A549 (cell line): ENCODE data around the gene DHX16. TPM values are rescaled to one million over a fixed set of nuclear protein-coding genes. Genes with fewer than 3 reads are reported as not detected.
A peak's percentile ranks its signal among the peaks of the same experiment; 100 is the strongest.

Experiments
- ATAC-seq, 2 experiments: fragments of 200-7000 bp in 1 of 2; fragments of >200 bp in 1 of 2; cut with Nextera tagmentation in 1 of 2; cut with Tn5 transposase in 1 of 2; 3 replicates each; pipeline versions ENCODE4 v1.8.0 to v1.9.1; 2018 to 2020; ENCODE audit warnings: mild to moderate bottlenecking in 1 of 2, moderate library complexity in 1 of 2
- CTCF ChIA-PET: fragments of 300-600 bp; sonication (Branson Sonifier 250); formaldehyde crosslinking; extraction: SDS; loops from one replicate; lab custom pipeline; 2021; ENCODE audit warnings: antibody characterized with exemption, inconsistent platforms; lab: Yijun Ruan, JAX
- POLR2A ChIA-PET: fragments of 350-600 bp; formaldehyde crosslinking; extraction: SDS; loops from one replicate; lab custom pipeline; 2021; ENCODE audit warnings: antibody characterized with exemption, inconsistent platforms; lab: Yijun Ruan, JAX
- DNase-seq, 2 experiments: peaks; one replicate each; pipeline versions ENCODE4 v3.0.0 to v3.0.0-alpha.2; 2011 to 2016; ENCODE audit warnings: low read depth in 1 of 2, low spot score in 1 of 2
- FAIRE-seq: peaks from 2 replicates; lab custom pipeline; 2011; peaks lifted over from hg19 to GRCh38; lab: Jason Lieb, UNC
- H3K27ac ChIP-seq, 2 experiments: fragments of >200 bp; sonication (Bioruptor Twin); formaldehyde crosslinking; 3 replicates each; pipeline ENCODE4 v1.5.1; 2016 to 2017
- H3K4me1 ChIP-seq: fragments of >200 bp; sonication (Bioruptor Twin); formaldehyde crosslinking; 3 replicates; pipeline ENCODE4 v1.6.1; 2016
- H3K4me2 ChIP-seq: fragments of >200 bp; sonication (Bioruptor Twin); formaldehyde crosslinking; 3 replicates; pipeline ENCODE4 v1.6.1; 2016
- H3K4me3 ChIP-seq: fragments of >200 bp; sonication (Bioruptor Twin); formaldehyde crosslinking; 3 replicates; pipeline ENCODE4 v1.5.1; 2016
- H3K9me3 ChIP-seq: fragments of >200 bp; sonication (Bioruptor Twin); formaldehyde crosslinking; 3 replicates; pipeline ENCODE4 v1.6.1; 2016
- EHMT2 ChIP-seq: fragments of 200-600 bp; sonication (generic); IDR thresholded peaks from 2 replicates; pipeline ENCODE4 v1.6.1; 2016; ENCODE audit warnings: antibody characterized with exemption, low read depth, mild to moderate bottlenecking, moderate library complexity
- EP300 ChIP-seq, 2 experiments: fragments of >200 bp; sonication (Bioruptor Twin); formaldehyde crosslinking; IDR thresholded peaks; 2 replicates in 1 of 2; 3 replicates in 1 of 2; pipeline ENCODE4 v1.6.1; 2016 to 2017
- FOSL2 ChIP-seq, 2 experiments: fragments of 450-650 bp in 1 of 2; fragments of >200 bp in 1 of 2; sonication (Bioruptor Twin) in 1 of 2; formaldehyde crosslinking; IDR thresholded peaks; 2 replicates each; pipeline versions ENCODE4 v1.5.0 to v1.6.1; 2016 to 2020; ENCODE audit warnings: mild to moderate bottlenecking in 1 of 2, moderate library complexity in 1 of 2
- HEYL ChIP-seq: fragments of 250-450 bp; sonication (Bioruptor Pico); IDR thresholded peaks from 2 replicates; pipeline ENCODE4 v1.8.0; 2021; ENCODE audit warnings: mild to moderate bottlenecking, moderate library complexity
- HMGXB4 ChIP-seq: fragments of 250-450 bp; sonication (Bioruptor Pico); IDR thresholded peaks from 2 replicates; pipeline ENCODE4 v1.5.0; 2021; ENCODE audit warnings: mild to moderate bottlenecking, moderate library complexity, borderline replicate concordance
- HOXB5 ChIP-seq: fragments of 250-450 bp; sonication (Bioruptor Pico); IDR thresholded peaks from 2 replicates; pipeline ENCODE4 v1.5.0; 2020; ENCODE audit warnings: mild to moderate bottlenecking, moderate library complexity
- JUN ChIP-seq, 2 experiments: fragments of >200 bp; sonication (Bioruptor Twin); formaldehyde crosslinking; IDR thresholded peaks; 2 replicates in 1 of 2; 3 replicates in 1 of 2; pipeline ENCODE4 v1.6.1; 2016 to 2017
- JUNB ChIP-seq: fragments of >200 bp; sonication (Bioruptor Twin); formaldehyde crosslinking; IDR thresholded peaks from 2 replicates; pipeline ENCODE4 v1.6.1; 2016
- MAFK ChIP-seq: fragments of 450-650 bp; IDR thresholded peaks from 2 replicates; pipeline ENCODE4 v1.6.1; 2014; ENCODE audit not compliant: partially characterized antibody
- MAX ChIP-seq: IDR thresholded peaks from 2 replicates; pipeline ENCODE4 v1.6.1; 2012
- NR3C1 ChIP-seq: fragments of >200 bp; sonication (Bioruptor Twin); formaldehyde crosslinking; IDR thresholded peaks from 3 replicates; pipeline ENCODE4 v1.6.1; 2017
- POLR2A ChIP-seq: IDR thresholded peaks from 2 replicates; pipeline ENCODE4 v1.6.1; 2012; ENCODE audit warnings: mild to moderate bottlenecking, low read length
- RAD21 ChIP-seq, 2 experiments: fragments of >200 bp in 1 of 2; sonication (Bioruptor Twin) in 1 of 2; formaldehyde crosslinking in 1 of 2; IDR thresholded peaks in 1 of 2; conservative IDR thresholded peaks in 1 of 2; 2 replicates in 1 of 2; 3 replicates in 1 of 2; pipeline ENCODE4 v1.6.1; 2012 to 2018; ENCODE audit warnings: inconsistent platforms in 1 of 2
- RARB ChIP-seq: fragments of 250-450 bp; sonication (Bioruptor Pico); IDR thresholded peaks from 2 replicates; pipeline ENCODE4 v1.8.0; 2021; ENCODE audit warnings: mild to moderate bottlenecking, moderate library complexity
- RFX5 ChIP-seq: fragments of 450-650 bp; IDR thresholded peaks from 2 replicates; pipeline ENCODE4 v1.7.1; 2014; ENCODE audit warnings: antibody characterized with exemption, mild to moderate bottlenecking, moderate library complexity
- SMC3 ChIP-seq: fragments of >200 bp; sonication (Bioruptor Twin); formaldehyde crosslinking; IDR thresholded peaks from 3 replicates; pipeline ENCODE4 v1.6.1; 2018; ENCODE audit warnings: inconsistent platforms
- SREBF2 ChIP-seq: fragments of 450-650 bp; IDR thresholded peaks from 2 replicates; pipeline ENCODE4 v1.6.1; 2014; ENCODE audit warnings: mild to moderate bottlenecking, moderate library complexity
- USF2 ChIP-seq: fragments of 450-650 bp; IDR thresholded peaks from 2 replicates; pipeline ENCODE4 v1.6.1; 2014; ENCODE audit warnings: antibody characterized with exemption
- ZFP36 ChIP-seq: fragments of 450-650 bp; IDR thresholded peaks from 2 replicates; pipeline ENCODE4 v1.6.1; 2014; ENCODE audit warnings: borderline replicate concordance; ENCODE audit not compliant: partially characterized antibody
- ZNF302 ChIP-seq: fragments of 250-450 bp; sonication (Bioruptor Pico); IDR thresholded peaks from 2 replicates; pipeline ENCODE4 v1.9.0; 2021; ENCODE audit warnings: inconsistent platforms, mild to moderate bottlenecking, moderate library complexity
- ZSCAN20 ChIP-seq: fragments of 250-450 bp; sonication (Bioruptor Pico); IDR thresholded peaks from 2 replicates; pipeline ENCODE4 v1.8.0; 2022; ENCODE audit warnings: mild to moderate bottlenecking, moderate library complexity
- WGBS: methylation state at CpG from one replicate; pipeline ENCODE4 v1.1.6; 2017; ENCODE audit errors: missing lambda C conversion rate; 5-methylcytosine and 5-hydroxymethylcytosine counted together
- polyA plus RNA-seq, 4 experiments: library from polyadenylated mRNA; depleted of rRNA in 3 of 4; stranded (reverse); fragments of >200 nt; fragmentation: RNase III in 1 of 4; extraction: RNeasy Plus Mini Kit Qiagen cat#74134 plus additional on column Dnase treatment in 1 of 4; gene quantifications; 2 replicates in 3 of 4; 3 replicates in 1 of 4; pipeline ENCODE4 v1.2.3, GENCODE V29; 2011 to 2017

Gene DHX16
- polyA plus RNA-seq, 2 of the 4 experiments (the other 2 are of a cell fraction), result 31.6 TPM

DNA sequence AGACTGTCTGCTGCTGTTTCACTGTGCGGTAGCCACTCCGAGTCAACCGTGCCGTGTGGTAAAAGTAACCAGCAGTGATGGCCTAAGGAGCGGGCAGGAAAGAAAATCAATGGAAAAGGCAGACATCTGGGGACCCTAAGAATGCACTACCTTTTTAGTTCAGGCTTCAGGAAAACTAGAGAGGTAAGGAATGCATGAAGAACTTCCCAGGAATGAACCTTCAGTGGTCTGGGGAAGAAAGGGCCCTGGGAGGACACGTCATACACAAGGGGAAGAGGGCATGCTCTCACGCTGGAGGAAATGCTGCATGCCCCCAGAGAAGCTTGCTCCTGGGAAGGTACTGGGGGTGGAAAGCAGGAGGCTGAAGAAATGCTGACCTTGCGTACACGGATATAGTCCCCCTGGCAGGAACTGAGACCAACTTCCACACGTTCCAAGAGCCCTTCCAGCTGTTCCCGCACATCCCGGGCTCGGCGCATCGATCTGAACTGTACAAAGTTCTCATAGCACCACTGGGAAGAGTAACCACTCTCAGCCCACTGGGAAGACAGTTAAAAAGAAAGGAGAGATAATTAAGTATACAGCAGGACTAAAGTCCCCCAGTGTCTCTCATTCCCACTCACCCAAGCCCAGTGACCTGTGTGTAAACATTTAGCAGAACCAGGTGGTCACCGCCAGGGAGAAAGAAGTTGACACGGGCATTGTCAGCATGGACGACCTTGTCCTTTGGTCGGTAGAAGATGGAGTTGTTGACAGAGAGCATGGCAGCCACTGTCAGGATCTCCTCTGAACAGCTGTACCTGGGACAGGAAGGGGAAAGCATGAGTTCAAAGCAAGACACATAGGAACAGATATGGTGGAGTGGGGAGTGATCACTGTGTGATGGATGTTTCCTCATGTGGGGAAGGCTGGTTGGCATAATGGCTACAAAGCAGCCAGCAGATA lies 17.7 kb downstream of the DHX16 start:
- no peak for FAIRE-seq
- DNase-seq, result no peak
- H3K4me3 ChIP-seq, result no peak overlapping the region
- whole genome bisulfite sequencing, result 92% methylated on average over 19 of the region's 19 CpGs
- CTCF ChIA-PET, result interaction anchor here (1.2 to 1.5 kb wide), 2 partner anchors 24 to 76 kb away, joined by 3 to 5 read pairs; no protein-coding TSS in a partner anchor
- H3K9me3 ChIP-seq, result no peaks in the 10 kb centered on the region
- ATAC-seq, result no peak
- POLR2A ChIA-PET, result no interaction called here
- no peak overlapping the region for H3K27ac ChIP-seq
- H3K4me2 ChIP-seq, result no peak overlapping the region
- TF ChIP-seq MAFK, result peak; percentile 75
- TF ChIP-seq HOXB5, result no peak
- no peaks in the 10 kb centered on the region for H3K4me1 ChIP-seq

GRCh38 chr6:30651143-30651542 lies 21.7 kb downstream of the DHX16 start:
- WGBS, result 95% methylated on average over 12 of the region's 12 CpGs
- H3K4me1 ChIP-seq, result peaks cover 8% of the 10 kb centered on the region
- DNase-seq, result no peak
- no peak overlapping the region for H3K4me3 ChIP-seq
- POLR2A ChIA-PET, result interaction anchor here (0.7 kb wide), 1 partner anchor 101 kb away, joined by 3 read pairs; no protein-coding TSS in a partner anchor
- CTCF ChIA-PET, result interaction anchor here (0.8 to 2.1 kb wide), 3 partner anchors 21 to 178 kb away, joined by 4 to 7 read pairs (median 6); partner anchors contain the start of gene DHX16
- no peaks in the 10 kb centered on the region for H3K9me3 ChIP-seq
- TF ChIP-seq HMGXB4 (CRISPR knock-in tag) (no peak), FOSL2 (IDR thresholded peaks at IDR 0.05) (no peak), FOSL2 (CRISPR knock-in tag; IDR thresholded peaks at IDR 0.05) (no peak), EHMT2 (no peak), HEYL (CRISPR knock-in tag) (no peak), MAX (no peak), NR3C1 (no peak), RFX5 (no peak), ZSCAN20 (CRISPR knock-in tag) (no peak), USF2 (no peak), SREBF2 (no peak), HOXB5 (no peak), SMC3 (no peak), JUN (IDR thresholded peaks at IDR 0.05) (no peak), RAD21 (conservative IDR thresholded peaks at IDR 0.05 in 1 of 2, IDR thresholded peaks at IDR 0.05 in 1 of 2) (no peak), ZNF302 (CRISPR knock-in tag) (no peak), POLR2A (no peak), JUNB (no peak), EP300 (IDR thresholded peaks at IDR 0.05) (no peak), RARB (CRISPR knock-in tag) (no peak), ZFP36 (no peak)
- no peak overlapping the region for H3K4me2 ChIP-seq
- no peak for FAIRE-seq
- H3K27ac ChIP-seq, result no peak overlapping the region
- ATAC-seq, result no peak
